Esophagus muscularis mucosa (tissue), 4 donors: ENCODE data around the gene GPATCH8.

Experiments
- CTCF ChIP-seq, 3 experiments: fragments of 200-600 bp in 2 of 3; fragments of 450-650 bp in 1 of 3; sonication (generic) in 2 of 3; IDR thresholded peaks; one replicate each; pipeline ENCODE4 v1.5.1; 2017 to 2019; ENCODE audit warnings: antibody characterized with exemption in 3 of 3, mild to moderate bottlenecking in 2 of 3, moderate library complexity in 1 of 3
- EP300 ChIP-seq: sonication (generic); formaldehyde crosslinking; IDR thresholded peaks from one replicate; pipeline ENCODE4 v1.6.1; 2017; ENCODE audit warnings: antibody characterized with exemption
- POLR2A ChIP-seq: fragments of 450-650 bp; IDR thresholded peaks from one replicate; pipeline ENCODE4 v1.6.1; 2017; ENCODE audit warnings: antibody characterized with exemption, moderate library complexity, mild to moderate bottlenecking, low read depth

- TF ChIP-seq EP300 (no peak), CTCF (IDR thresholded peaks at IDR 0.05) (no peak), POLR2A (no peak)
Observed at GRCh38 chr17:44356241-44356640, 147.0 kb downstream of the GPATCH8 start.
